GM23248 (cell line): Measurements from ENCODE around the gene UBE2E3. TPM values are rescaled to one million over a fixed set of nuclear protein-coding genes. Genes with fewer than 3 reads are reported as not detected.
"Not testable (repeated sequence)": the region's sequence is repeated elsewhere in the genome, so short reads cannot be mapped to it uniquely, and the experiment has no call there.

Experiments used
- DNase-seq: peaks from one replicate; pipeline ENCODE4 v3.0.0-alpha.2; 2015
- H2AFZ ChIP-seq: fragments of 200-600 bp; sonication (generic); 2 replicates; pipeline ENCODE4 v1.6.1; 2016; ENCODE audit warnings: antibody characterized with exemption
- H3F3A ChIP-seq: fragments of 200-600 bp; sonication (generic); 2 replicates; pipeline ENCODE4 v1.6.1; 2016; ENCODE audit warnings: mild to moderate bottlenecking, antibody characterized with exemption, mixed run types; ENCODE audit not compliant: insufficient read depth
- H3K27ac ChIP-seq: fragments of 200-600 bp; sonication (generic); 2 replicates; pipeline ENCODE4 v1.5.1; 2016; ENCODE audit warnings: mild to moderate bottlenecking
- H3K27me3 ChIP-seq: fragments of 200-600 bp; sonication (generic); replicated peaks from 2 replicates; pipeline ENCODE4 v1.6.1; 2016; ENCODE audit warnings: mild to moderate bottlenecking; ENCODE audit not compliant: insufficient read depth
- H3K36me3 ChIP-seq: fragments of 200-600 bp; sonication (generic); 2 replicates; pipeline ENCODE4 v1.6.1; 2016; ENCODE audit warnings: low read depth, mild to moderate bottlenecking
- H3K4me1 ChIP-seq: fragments of 200-600 bp; sonication (generic); 2 replicates; pipeline ENCODE4 v1.6.1; 2016; ENCODE audit warnings: mild to moderate bottlenecking; ENCODE audit not compliant: insufficient read depth
- H3K4me2 ChIP-seq: fragments of 200-600 bp; sonication (generic); one replicate; pipeline ENCODE4 v1.6.1; 2016; ENCODE audit warnings: mild to moderate bottlenecking; ENCODE audit not compliant: unreplicated experiment
- H3K4me3 ChIP-seq: fragments of 200-600 bp; sonication (generic); 2 replicates; pipeline ENCODE4 v1.5.1; 2016; ENCODE audit warnings: mild to moderate bottlenecking
- H3K79me2 ChIP-seq: fragments of 200-600 bp; sonication (generic); 2 replicates; pipeline ENCODE4 v1.6.1; 2016; ENCODE audit warnings: mild to moderate bottlenecking; ENCODE audit not compliant: insufficient read depth
- H3K9ac ChIP-seq: fragments of 200-600 bp; sonication (generic); 2 replicates; pipeline ENCODE4 v1.6.1; 2016; ENCODE audit warnings: mild to moderate bottlenecking
- H3K9me2 ChIP-seq: fragments of 200-600 bp; sonication (generic); 2 replicates; pipeline ENCODE4 v1.6.1; 2016; ENCODE audit warnings: mixed run types, mild to moderate bottlenecking, moderate library complexity; ENCODE audit not compliant: insufficient read depth
- H3K9me3 ChIP-seq: fragments of 200-600 bp; sonication (generic); one replicate; pipeline ENCODE4 v1.6.1; 2017; ENCODE audit warnings: low read depth
- H4K20me1 ChIP-seq: fragments of 200-600 bp; sonication (generic); 2 replicates; pipeline ENCODE4 v1.6.0; 2016; ENCODE audit not compliant: insufficient read depth
- EZH2 ChIP-seq: fragments of 200-600 bp; sonication (generic); IDR thresholded peaks from 2 replicates; pipeline ENCODE4 v1.6.1; 2018; ENCODE audit warnings: antibody characterized with exemption, mild to moderate bottlenecking; ENCODE audit not compliant: insufficient read depth, poor library complexity, severe bottlenecking
- EZH2phosphoT487 ChIP-seq: fragments of 200-600 bp; sonication (generic); IDR thresholded peaks from 2 replicates; pipeline ENCODE4 v1.6.1; 2018; ENCODE audit warnings: antibody characterized with exemption, moderate library complexity, mild to moderate bottlenecking, low read depth; ENCODE audit not compliant: insufficient read depth
- WGBS, 2 experiments: methylation state at CpG; one replicate each; pipeline ENCODE4 v1.1.6; 2015 to 2017; ENCODE audit warnings: low lambda C conversion rate in 2 of 2, low coverage in 1 of 2; ENCODE audit errors: missing lambda C conversion rate in 2 of 2; 5-methylcytosine and 5-hydroxymethylcytosine counted together
- in situ Hi-C: fragments of 300-500 bp; cut with MboI; formaldehyde crosslinking; loops from 2 replicates; pipeline ENCODE4 v1.15.0; 2020
- polyA plus RNA-seq: library from polyadenylated mRNA; unstranded; fragments of >200 nt; fragmentation: Nextera tagmentation; extraction: Ambion mirVana; gene quantifications from 2 replicates; pipeline ENCODE4 v1.2.1, GENCODE V29; 2016
- total RNA-seq: library from RNA; depleted of rRNA; stranded (reverse); fragments of >200 nt; shearing (Covaris generic); gene quantifications from 2 replicates; pipeline ENCODE4 v1.2.3, GENCODE V29; 2014

Gene UBE2E3
- total and polyA plus RNA-seq, 2 experiments from 2014 or later: 142 to 168 TPM

DNA sequence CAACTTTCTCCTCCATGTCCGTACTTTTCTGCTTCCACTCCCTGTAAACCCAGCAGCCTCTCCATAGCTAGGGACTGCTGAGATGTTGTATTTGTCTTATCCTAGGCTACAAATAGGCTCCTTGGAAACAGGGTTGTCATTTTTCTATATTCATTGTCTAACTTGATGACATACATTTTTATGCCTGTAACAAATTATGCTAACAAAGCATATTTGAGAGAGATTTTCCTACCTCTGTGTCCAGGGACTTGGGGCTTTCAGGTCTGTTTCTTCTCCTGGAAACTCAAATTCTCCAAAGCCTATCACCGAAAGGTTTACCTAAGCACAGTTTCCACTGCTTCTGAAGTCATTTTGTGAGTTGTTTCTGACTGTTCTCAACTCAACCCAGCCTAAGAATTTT, 102.7 kb downstream of the UBE2E3 start:
- Histone ChIP-seq H3K9me3 (no peaks in the 10 kb centered on the region), H4K20me1 (no peaks in the 10 kb centered on the region), H3K27me3 (no peaks in the 10 kb centered on the region), H3K4me1 (no peaks in the 10 kb centered on the region), H3K27ac (no peak overlapping the region), H3K79me2 (no peaks in the 10 kb centered on the region), H3F3A (no peaks in the 10 kb centered on the region), H2AFZ (no peak overlapping the region), H3K9me2 (no peaks in the 10 kb centered on the region), H3K4me2 (no peak overlapping the region), H3K9ac (no peak overlapping the region), H3K4me3 (no peak overlapping the region), H3K36me3 (no peaks in the 10 kb centered on the region)
- in situ Hi-C loops: loop anchor here (25.0 kb wide), 2 partner anchors 629 to 1004 kb away; no protein-coding TSS in a partner anchor
- DNase-seq: no peak
- WGBS, 2 experiments: 85 to 89% methylated on average over 2 of the region's 2 CpGs
- no peak for TF ChIP-seq EZH2phosphoT487
- no peak for TF ChIP-seq EZH2

DNA sequence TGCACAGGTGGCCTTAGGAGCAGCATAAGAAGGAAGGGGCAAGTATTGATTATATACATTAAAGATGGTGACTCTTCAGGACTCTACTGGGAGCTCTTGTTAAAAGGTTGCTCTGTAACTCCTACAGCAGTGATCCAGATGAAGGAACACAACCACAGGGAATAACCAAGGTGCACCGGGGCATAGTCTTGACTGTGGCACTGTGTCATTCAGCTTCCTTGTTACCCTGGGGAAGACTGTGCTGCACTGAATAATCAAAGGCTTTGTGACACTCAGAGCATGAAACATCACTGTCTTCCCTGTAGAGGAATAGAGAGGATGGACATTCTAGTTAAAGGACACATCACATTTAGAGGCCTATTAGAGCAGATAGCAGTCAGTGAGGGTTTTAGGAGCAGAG, 105.3 kb downstream of the UBE2E3 start:
- H3K4me3 ChIP-seq: no peak overlapping the region
- no peak overlapping the region for H3K27ac ChIP-seq
- in situ Hi-C loops: loop anchor here (25.0 kb wide), 2 partner anchors 627 to 1002 kb away; no protein-coding TSS in a partner anchor
- H3K27me3 ChIP-seq: no peaks in the 10 kb centered on the region
- no peaks in the 10 kb centered on the region for H3F3A ChIP-seq
- TF ChIP-seq EZH2phosphoT487 (no peak), EZH2 (no peak)
- no peak overlapping the region for H2AFZ ChIP-seq
- no peaks in the 10 kb centered on the region for H4K20me1 ChIP-seq
- H3K9me2 ChIP-seq: no peaks in the 10 kb centered on the region
- WGBS, 2 experiments: 100% methylated on average over 1 of the region's 1 CpG
- H3K4me1 ChIP-seq: no peaks in the 10 kb centered on the region
- H3K4me2 ChIP-seq: no peak overlapping the region
- no peaks in the 10 kb centered on the region for H3K79me2 ChIP-seq
- H3K9ac ChIP-seq: no peak overlapping the region
- no peak for DNase-seq
- H3K9me3 ChIP-seq: no peaks in the 10 kb centered on the region
- H3K36me3 ChIP-seq: no peaks in the 10 kb centered on the region

DNA sequence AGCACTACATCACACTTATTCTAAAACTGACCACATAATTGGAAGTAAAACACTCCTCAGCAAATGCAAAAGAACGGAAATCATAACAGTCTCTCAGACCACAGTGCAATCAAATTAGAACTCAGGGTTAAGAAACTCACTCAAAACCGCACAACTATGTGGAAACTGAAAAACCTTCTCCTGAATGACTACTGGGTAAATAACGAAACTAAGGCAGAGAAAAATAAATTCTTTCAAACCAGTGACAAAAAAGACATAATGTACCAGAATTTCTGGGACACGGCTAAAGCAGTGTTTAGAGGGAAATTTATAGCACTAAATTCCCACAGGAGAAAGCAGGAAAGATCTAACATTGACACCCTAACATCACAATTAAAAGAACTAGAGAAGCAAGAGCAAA, 111.5 kb downstream of the UBE2E3 start:
- 63% methylated on average over 4 of the region's 4 CpGs for WGBS, 2 experiments
- DNase-seq, H3F3A ChIP-seq, H3K4me1 ChIP-seq, H3K79me2 ChIP-seq, H2AFZ ChIP-seq, H3K9me2 ChIP-seq, H3K27me3 ChIP-seq, H3K4me3 ChIP-seq, H3K27ac ChIP-seq, H3K4me2 ChIP-seq, H3K9ac ChIP-seq, H3K36me3 ChIP-seq, H3K9me3 ChIP-seq, H4K20me1 ChIP-seq: not testable (repeated sequence)
- in situ Hi-C loops: loop anchor here (25.0 kb wide), 2 partner anchors 620 to 995 kb away; no protein-coding TSS in a partner anchor

DNA sequence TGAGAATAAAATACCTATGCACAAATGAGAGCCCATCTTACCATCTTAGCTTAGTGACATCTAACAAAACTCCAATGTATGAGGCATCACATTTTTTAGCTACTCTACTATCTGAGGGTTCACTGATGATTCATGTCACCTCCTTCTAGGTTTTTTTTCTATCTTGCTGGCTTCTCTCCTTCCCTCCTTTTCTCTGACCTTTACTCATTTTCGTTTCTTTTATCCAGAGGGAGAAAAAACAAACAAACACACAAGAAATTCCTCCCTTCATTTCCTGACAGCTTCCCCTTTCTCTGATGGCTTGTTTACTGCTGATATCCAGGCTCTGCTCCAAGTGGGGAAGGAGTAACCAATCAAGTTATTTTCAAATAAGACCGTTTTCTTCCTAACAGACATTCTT, 115.1 kb downstream of the UBE2E3 start:
- in situ Hi-C loops: loop anchor here (25.0 kb wide), 2 partner anchors 617 to 992 kb away; no protein-coding TSS in a partner anchor
- Histone ChIP-seq H3K4me2 (no peak overlapping the region), H3F3A (no peaks in the 10 kb centered on the region), H3K9me3 (no peaks in the 10 kb centered on the region), H3K27me3 (no peaks in the 10 kb centered on the region), H4K20me1 (no peaks in the 10 kb centered on the region), H2AFZ (no peak overlapping the region), H3K36me3 (no peaks in the 10 kb centered on the region), H3K79me2 (no peaks in the 10 kb centered on the region), H3K27ac (no peak overlapping the region), H3K4me1 (no peaks in the 10 kb centered on the region), H3K9ac (no peak overlapping the region), H3K9me2 (no peaks in the 10 kb centered on the region), H3K4me3 (no peak overlapping the region)
- WGBS, 2 experiments: 66 to 73% methylated on average over 2 of the region's 2 CpGs
- DNase-seq: no peak
- TF ChIP-seq EZH2 (no peak), EZH2phosphoT487 (no peak)

DNA sequence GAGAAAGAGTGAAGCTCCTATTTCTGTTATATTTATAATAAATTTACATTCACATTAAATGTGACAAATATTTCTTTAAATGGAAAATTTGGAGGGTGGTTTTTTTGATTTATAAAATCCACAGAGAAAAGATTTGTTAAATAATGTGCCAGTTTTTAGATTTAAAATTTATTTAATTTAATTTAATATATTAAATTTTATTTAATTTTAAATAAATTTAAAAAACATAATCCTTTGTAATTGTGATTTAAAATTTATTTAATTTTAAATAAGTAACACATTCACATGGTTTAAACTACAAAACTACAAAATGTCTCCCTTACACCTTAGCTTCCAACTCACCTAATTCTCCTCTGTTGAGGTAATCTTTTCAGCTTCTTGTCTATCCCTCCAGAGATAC, 123.3 kb downstream of the UBE2E3 start:
- Histone ChIP-seq H2AFZ (no peak overlapping the region), H3K9ac (no peak overlapping the region), H3K4me3 (no peak overlapping the region), H3K79me2 (no peaks in the 10 kb centered on the region), H3K27me3 (no peaks in the 10 kb centered on the region), H4K20me1 (no peaks in the 10 kb centered on the region), H3K36me3 (no peaks in the 10 kb centered on the region), H3K9me2 (no peaks in the 10 kb centered on the region), H3K27ac (no peak overlapping the region), H3F3A (peaks cover 11% of the 10 kb centered on the region), H3K4me2 (no peak overlapping the region), H3K9me3 (no peaks in the 10 kb centered on the region), H3K4me1 (peaks cover 33% of the 10 kb centered on the region)
- no peak for DNase-seq
- in situ Hi-C loops: no loop called here
- TF ChIP-seq EZH2phosphoT487: no peak
- no peak for TF ChIP-seq EZH2
